ENCODE results near the gene EFCAB6. TPM values are rescaled to one million over a fixed set of nuclear protein-coding genes. Genes with fewer than 3 reads are reported as not detected.

EFCAB6 gene
- total and polyA plus RNA-seq, 2 of the 4 experiments (the other 2 are of a cell fraction), result 0.44 to 1.1 TPM

DNA sequence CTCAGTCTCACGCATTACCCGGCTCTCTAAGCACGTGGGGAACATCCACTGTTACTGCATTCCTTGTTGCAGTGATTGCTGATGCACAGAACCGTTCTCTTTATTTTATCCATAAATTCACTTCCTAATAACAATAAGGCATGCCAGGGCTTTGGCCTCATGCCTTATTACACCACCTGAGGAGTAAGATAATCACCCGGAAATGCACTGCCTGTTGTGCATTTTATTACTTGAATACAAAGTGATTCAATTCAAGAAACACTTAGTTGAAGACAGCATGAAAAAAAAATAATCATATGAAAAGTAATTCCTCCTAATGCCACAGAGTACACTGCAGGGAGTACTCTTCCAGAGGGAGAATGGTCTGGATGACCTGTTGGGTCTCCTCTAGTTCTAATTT is 19.2 kb downstream of the EFCAB6 start:
- CTCF ChIA-PET, result no interaction called here
- no peak overlapping the region for H3K4ac ChIP-seq (ENCODE audit: low read depth, low read length)
- H2BK15ac ChIP-seq (ENCODE audit: low read depth, low read length), result no peak overlapping the region
- no peak overlapping the region for H3K4me3 ChIP-seq (ENCODE audit: insufficient read depth, low read depth, low read length)
- no peak overlapping the region for H4K8ac ChIP-seq (ENCODE audit: low read depth in 2 of 2, low read length in 2 of 2)
- no peak for TF ChIP-seq MXI1 (IDR thresholded peaks at IDR 0.05; ENCODE audit: borderline replicate concordance, low read depth, low read length)
- no peak for TF ChIP-seq CHD1 (IDR thresholded peaks at IDR 0.05; ENCODE audit: low read depth, low read length)
- TF ChIP-seq MAFK (IDR thresholded peaks at IDR 0.05; ENCODE audit: low read depth, low read length), result no peak
- TF ChIP-seq RFX5 (IDR thresholded peaks at IDR 0.05; ENCODE audit: low read depth, low read length), result no peak
- no peak for TF ChIP-seq SMC3 (IDR thresholded peaks at IDR 0.05; ENCODE audit: low read depth, low read length)
- TF ChIP-seq NFE2L2 (IDR thresholded peaks at IDR 0.05; ENCODE audit: low read depth, low read length), result no peak
- no peaks in the 10 kb centered on the region for H3K36me3 ChIP-seq (ENCODE audit: control insufficient read depth, insufficient read depth, low read length)
- H2AK9ac ChIP-seq (replicated peaks; ENCODE audit: low read depth, low read length, poor library complexity), result no peak overlapping the region
- ATAC-seq (ENCODE audit: low read depth) (no peak), DNase-seq (no peak)
- no TSS peak for BruUV-seq (replicated peaks)
- no peaks in the 10 kb centered on the region for H3K9me3 ChIP-seq (ENCODE audit: control insufficient read depth, insufficient read depth, low read length)
- no CpG with 5 or more reads among the region's 5 CpGs for WGBS, 2 experiments (ENCODE audit: extremely low coverage in 2 of 2, insufficient read length in 1 of 2)
- no peak overlapping the region for H2BK20ac ChIP-seq (ENCODE audit: low read depth, low read length)
- H3K56ac ChIP-seq (ENCODE audit: extremely low read depth, insufficient read depth, low read length), result no peak overlapping the region
- H3K23ac ChIP-seq (ENCODE audit: low read depth, low read length), result no peak overlapping the region
- no peak overlapping the region for H4K91ac ChIP-seq (ENCODE audit: insufficient read depth, low read depth, low read length)
- H2AFZ ChIP-seq (replicated peaks; ENCODE audit: low read length, poor library complexity), result no peak overlapping the region
- peaks cover 2% of the 10 kb centered on the region for H3K4me1 ChIP-seq (ENCODE audit: control insufficient read depth, insufficient read depth, low read length)
- no peak overlapping the region for H3K27ac ChIP-seq (ENCODE audit: insufficient read depth, low read length)
- H3K18ac ChIP-seq (ENCODE audit: low read depth, low read length), result no peak overlapping the region
- intact Hi-C loops (cut with micrococcal nuclease), result no loop called here
- no peak overlapping the region for H3K9ac ChIP-seq (ENCODE audit: low read depth, low read length)
- no peaks in the 10 kb centered on the region; a peak in 1 of 4 replicates for H3K79me1 ChIP-seq (ENCODE audit: low read depth in 1 of 2, low read length in 2 of 2)
- H3K27me3 ChIP-seq (ENCODE audit: control insufficient read depth, insufficient read depth, low read length), result no peaks in the 10 kb centered on the region; the same call in 1 of the 2 replicates
- peaks cover 5% of the 10 kb centered on the region; the same call in 1 of the 2 replicates for H3K9me1 ChIP-seq (ENCODE audit: insufficient read depth, low read length)
- in situ Hi-C loops (cut with MboI; ENCODE audit: low sequenced_read_pairs), result no loop called here
- H2BK5ac ChIP-seq (ENCODE audit: low read depth, low read length, poor library complexity, severe bottlenecking), result no peak overlapping the region
- H4K20me1 ChIP-seq (ENCODE audit: insufficient read depth, low read length), result no peaks in the 10 kb centered on the region
- dilution Hi-C loops (cut with HindIII; ENCODE audit: low sequenced_read_pairs, unreplicated experiment), result no loop called here
- no peak overlapping the region for H3K14ac ChIP-seq (replicated peaks; ENCODE audit: low read depth, low read length)
- no peak overlapping the region for H2AK5ac ChIP-seq (ENCODE audit: low read depth, low read length)
- POLR2A ChIA-PET (ENCODE audit: unreplicated experiment), result no interaction called here
- H4K5ac ChIP-seq (ENCODE audit: low read depth, low read length), result no peak overlapping the region
- H3K4me2 ChIP-seq (ENCODE audit: low read depth, low read length), result no peak overlapping the region
- no peak overlapping the region for H2BK120ac ChIP-seq (ENCODE audit: low read depth, low read length)
